Natural killer cell (primary cell): ENCODE data around the gene THSD4. TPM values are rescaled to one million over a fixed set of nuclear protein-coding genes. Genes with fewer than 3 reads are reported as not detected.

Source experiments
- ATAC-seq, 3 donors: fragments of 150-1000 bp in 2 of 3; fragments of 200-7000 bp in 1 of 3; cut with Tn5 transposase; 1 replicate in 1 of 3; 2 replicates in 2 of 3; pipeline ENCODE4 v1.10.0; 2021; ENCODE audit warnings: mild to moderate bottlenecking in 2 of 3, moderate library complexity in 2 of 3
- DNase-seq, 2 donors: peaks; one replicate each; pipeline versions ENCODE4 v3.0.0 to v3.0.0-alpha.2; 2013 to 2021; ENCODE audit warnings: mixed read lengths in 1 of 2
- H3K27ac ChIP-seq: one replicate; pipeline ENCODE4 v1.5.1; 2013; ENCODE audit warnings: mild to moderate bottlenecking, low read length
- H3K27me3 ChIP-seq: one replicate; pipeline ENCODE4 v1.6.1; 2013; ENCODE audit warnings: low read length; ENCODE audit not compliant: control insufficient read depth, insufficient read depth
- H3K36me3 ChIP-seq: one replicate; pipeline ENCODE4 v1.6.1; 2013; ENCODE audit warnings: low read length; ENCODE audit not compliant: control insufficient read depth, insufficient read depth
- H3K4me1 ChIP-seq: one replicate; pipeline ENCODE4 v1.6.1; 2013; ENCODE audit warnings: low read length; ENCODE audit not compliant: control insufficient read depth, insufficient read depth
- H3K4me3 ChIP-seq: one replicate; pipeline ENCODE4 v1.5.1; 2013; ENCODE audit warnings: low read length
- H3K9me3 ChIP-seq: one replicate; pipeline ENCODE4 v1.6.1; 2013; ENCODE audit warnings: low read length; ENCODE audit not compliant: control insufficient read depth, insufficient read depth
- H3K27ac Mint-ChIP-seq, 2 donors: one replicate each; pipeline ENCODE4 v1.8.0; 2022; ENCODE audit warnings: mild to moderate bottlenecking in 2 of 2, mixed read lengths in 2 of 2, moderate library complexity in 1 of 2
- H3K27me3 Mint-ChIP-seq, 2 donors: one replicate each; pipeline ENCODE4 v1.8.0; 2022; ENCODE audit warnings: low read depth in 2 of 2, mixed read lengths in 2 of 2
- H3K36me3 Mint-ChIP-seq: one replicate; pipeline ENCODE4 v1.8.0; 2022; ENCODE audit warnings: mixed read lengths
- H3K4me1 Mint-ChIP-seq, 2 donors: one replicate each; pipeline ENCODE4 v1.8.0; 2022; ENCODE audit warnings: mixed read lengths in 2 of 2
- H3K4me3 Mint-ChIP-seq: one replicate; pipeline ENCODE4 v1.8.0; 2022; ENCODE audit warnings: mild to moderate bottlenecking, moderate library complexity, mixed read lengths
- H3K9me3 Mint-ChIP-seq, 2 donors: one replicate each; pipeline ENCODE4 v1.8.0; 2022; ENCODE audit warnings: mixed read lengths in 2 of 2
- CTCF ChIP-seq: fragments of 200-600 bp; IDR thresholded peaks from one replicate; pipeline ENCODE4 v1.8.0; 2022; ENCODE audit warnings: antibody characterized with exemption
- WGBS: methylation state at CpG from one replicate; pipeline ENCODE4 v1.1.7; 2013; ENCODE audit warnings: missing lambda C conversion rate; ENCODE audit not compliant: insufficient coverage; 5-methylcytosine and 5-hydroxymethylcytosine counted together
- intact Hi-C: fragments of 100-400 bp; cut with micrococcal nuclease; formaldehyde crosslinking; loops from one replicate; pipeline ENCODE4 v1.14.2; 2022
- total RNA-seq, 4 donors: library from RNA; stranded (reverse); fragments of 120-200 nt in 1 of 4; gene quantifications; one replicate each; pipeline versions ENCODE4 v1.2.3 to v1.2.4, GENCODE V29; 2013 to 2022

Gene THSD4
- total RNA-seq, 3 donors from 2014 or later (not counting 1 experiment from before 2014, with no cell fraction given), result not detected

- no peak overlapping the region for H3K4me3 Mint-ChIP-seq
- no peaks in the 10 kb centered on the region for H3K36me3 Mint-ChIP-seq
- Histone ChIP-seq H3K4me1 (no peaks in the 10 kb centered on the region), H3K9me3 (no peaks in the 10 kb centered on the region), H3K27me3 (no peaks in the 10 kb centered on the region), H3K4me3 (no peak overlapping the region), H3K27ac (no peak overlapping the region), H3K36me3 (no peaks in the 10 kb centered on the region)
- no peaks in the 10 kb centered on the region for H3K4me1 Mint-ChIP-seq
- H3K27ac Mint-ChIP-seq, result no peak overlapping the region
- TF ChIP-seq CTCF, result no peak
- peaks cover 10 to 51% of the 10 kb centered on the region in 2 donors for H3K27me3 Mint-ChIP-seq
- ATAC-seq (no peak), DNase-seq (no peak)
- WGBS, result 86% methylated on average over 4 of the region's 5 CpGs
- no peaks in the 10 kb centered on the region for H3K9me3 Mint-ChIP-seq
- intact Hi-C loops, result no loop called here
These were observed 141.8 kb downstream of the THSD4 start for GRCh38 chr15:71256934-71257664.

- Histone ChIP-seq H3K4me1 (no peaks in the 10 kb centered on the region), H3K4me3 (no peak overlapping the region)
These were observed 144.6 kb downstream of the THSD4 start for GRCh38 chr15:71259866-71260265.

GRCh38 chr15:71261418-71261817 lies 146.1 kb downstream of the THSD4 start:
- ATAC-seq (no peak), DNase-seq (no peak)
- H3K9me3 Mint-ChIP-seq, result peaks cover 0 to 3% of the 10 kb centered on the region in 2 donors
- Histone ChIP-seq H3K9me3 (no peaks in the 10 kb centered on the region), H3K27ac (no peak overlapping the region), H3K4me1 (no peaks in the 10 kb centered on the region), H3K27me3 (no peaks in the 10 kb centered on the region), H3K36me3 (no peaks in the 10 kb centered on the region), H3K4me3 (no peak overlapping the region)
- H3K4me1 Mint-ChIP-seq, result no peaks in the 10 kb centered on the region
- intact Hi-C loops, result no loop called here
- H3K27me3 Mint-ChIP-seq, result peaks cover 16 to 42% of the 10 kb centered on the region in 2 donors
- no peak for TF ChIP-seq CTCF
- 100% methylated on average over 1 of the region's 2 CpGs for WGBS
- no peak overlapping the region for H3K27ac Mint-ChIP-seq
- no peak overlapping the region for H3K4me3 Mint-ChIP-seq
- H3K36me3 Mint-ChIP-seq, result no peaks in the 10 kb centered on the region

More at GRCh38 chr15:71259866-71260265, 144.6 kb downstream of the THSD4 start:
- H3K27me3 ChIP-seq, result no peaks in the 10 kb centered on the region
- H3K27me3 Mint-ChIP-seq, result peaks cover 13 to 53% of the 10 kb centered on the region in 2 donors
- H3K27ac ChIP-seq, result no peak overlapping the region
- no peak for TF ChIP-seq CTCF
- H3K9me3 ChIP-seq, result no peaks in the 10 kb centered on the region
- intact Hi-C loops, result no loop called here
- H3K4me1 Mint-ChIP-seq, result no peaks in the 10 kb centered on the region
- H3K36me3 ChIP-seq, result no peaks in the 10 kb centered on the region
- DNase-seq (no peak), ATAC-seq (no peak)
- H3K36me3 Mint-ChIP-seq, result no peaks in the 10 kb centered on the region
- H3K4me3 Mint-ChIP-seq, result no peak overlapping the region
- WGBS, result 79% methylated on average over 2 of the region's 2 CpGs
- peaks cover 0 to 3% of the 10 kb centered on the region in 2 donors for H3K9me3 Mint-ChIP-seq
- no peak overlapping the region for H3K27ac Mint-ChIP-seq

- Histone ChIP-seq H3K9me3 (no peaks in the 10 kb centered on the region), H3K27me3 (no peaks in the 10 kb centered on the region), H3K4me1 (no peaks in the 10 kb centered on the region), H3K27ac (no peak overlapping the region), H3K4me3 (no peak overlapping the region), H3K36me3 (no peaks in the 10 kb centered on the region)
- H3K9me3 Mint-ChIP-seq, result peaks cover 0 to 3% of the 10 kb centered on the region in 2 donors
- H3K27ac Mint-ChIP-seq, result no peak overlapping the region
- H3K4me3 Mint-ChIP-seq, result no peak overlapping the region
- H3K36me3 Mint-ChIP-seq, result no peaks in the 10 kb centered on the region
- TF ChIP-seq CTCF, result no peak
- intact Hi-C loops, result no loop called here
- ATAC-seq, result no peak
- no peak for DNase-seq
- H3K4me1 Mint-ChIP-seq, result no peaks in the 10 kb centered on the region
- peaks cover 16 to 42% of the 10 kb centered on the region in 2 donors for H3K27me3 Mint-ChIP-seq
- 68% methylated on average over 6 of the region's 6 CpGs for WGBS
These were observed 146.6 kb downstream of the THSD4 start for GRCh38 chr15:71261909-71262308.
